Measurements from ENCODE around the gene MTMR6. TPM values are rescaled to one million over a fixed set of nuclear protein-coding genes. Genes with fewer than 3 reads are reported as not detected.

The MTMR6 gene
- total and polyA plus RNA-seq, 8 donors, result 16.3 to 23.6 (median 20.8) TPM

GRCh38 chr13:25302121-25302520 is 14.8 kb upstream of the MTMR6 start:
- intact Hi-C loops (cut with DNase I), result no loop called here
- ATAC-seq (no peak), DNase-seq (peak in 1 of 4 donors; percentile 14)

GRCh38 chr13:25301347-25302113 is 14.2 kb upstream of the MTMR6 start, which contains the start of gene NUP58:
TSS of gene NUP58 (plus strand) at chr13:25301625. CDS start at chr13:25301774, 149 bp downstream.
- intact Hi-C loops (cut with DNase I), result no loop called here
- H3K36me3 ChIP-seq, result no peaks in the 10 kb centered on the region
- peak within 1 kb of the TSS; percentile 73 to 75 for H3K4me3 ChIP-seq
- peak within 1 kb of the TSS; percentile 88 to 92 for H3K27ac ChIP-seq
- peak; percentile 94 to 98 (median 97) for DNase-seq
- TF ChIP-seq CTCF (IDR thresholded peaks at IDR 0.05), result no peak
- peaks cover 0 to 14% of the 10 kb centered on the region in 2 donors for H3K27me3 ChIP-seq
- H3K9me3 ChIP-seq, result no peaks in the 10 kb centered on the region
- peaks cover 14 to 46% of the 10 kb centered on the region in 2 donors for H3K4me1 ChIP-seq
- ATAC-seq, result peak; percentile 99

More at GRCh38 chr13:25302121-25302520, 14.8 kb upstream of the MTMR6 start:
- H3K4me1 ChIP-seq, result peaks cover 14 to 49% of the 10 kb centered on the region in 2 donors
- peak overlapping the region; percentile 73 to 75 for H3K4me3 ChIP-seq
- H3K9me3 ChIP-seq, result no peaks in the 10 kb centered on the region
- H3K36me3 ChIP-seq, result no peaks in the 10 kb centered on the region
- no peak for TF ChIP-seq CTCF (IDR thresholded peaks at IDR 0.05)
- H3K27ac ChIP-seq, result peak overlapping the region; percentile 88 to 92
- peaks cover 0 to 8% of the 10 kb centered on the region in 2 donors for H3K27me3 ChIP-seq

- DNase-seq (peak in 2 of 4 donors; percentile 38 to 80), ATAC-seq (peak; percentile 34)
- intact Hi-C loops (cut with DNase I), result no loop called here
- peak overlapping the region; percentile 73 to 75 for H3K4me3 ChIP-seq
- peaks cover 10 to 39% of the 10 kb centered on the region in 2 donors for H3K4me1 ChIP-seq
- no peaks in the 10 kb centered on the region for H3K36me3 ChIP-seq
- H3K27me3 ChIP-seq, result peaks cover 0 to 20% of the 10 kb centered on the region in 2 donors
- no peak for TF ChIP-seq CTCF (IDR thresholded peaks at IDR 0.05)
- H3K9me3 ChIP-seq, result no peaks in the 10 kb centered on the region
- peak overlapping the region; percentile 88 to 92 for H3K27ac ChIP-seq
Measured at GRCh38 chr13:25300861-25301346, 13.6 kb upstream of the MTMR6 start.

- Histone ChIP-seq H3K27me3 (peaks cover 0 to 37% of the 10 kb centered on the region in 2 donors), H3K36me3 (no peaks in the 10 kb centered on the region), H3K4me3 (no peak overlapping the region), H3K27ac (no peak overlapping the region), H3K9me3 (no peaks in the 10 kb centered on the region), H3K4me1 (peaks cover 0 to 4% of the 10 kb centered on the region in 2 donors)
- ATAC-seq (no peak), DNase-seq (no peak)
- TF ChIP-seq CTCF (IDR thresholded peaks at IDR 0.05), result no peak
- intact Hi-C loops (cut with DNase I), result no loop called here
Measured at GRCh38 chr13:25295701-25296100, 8.4 kb upstream of the MTMR6 start.

- Histone ChIP-seq H3K4me1 (no peaks in the 10 kb centered on the region), H3K36me3 (no peaks in the 10 kb centered on the region), H3K9me3 (no peaks in the 10 kb centered on the region), H3K27me3 (peaks cover 0 to 42% of the 10 kb centered on the region in 2 donors), H3K27ac (no peak overlapping the region), H3K4me3 (no peak overlapping the region)
- DNase-seq (no peak), ATAC-seq (no peak)
- intact Hi-C loops (cut with DNase I), result no loop called here
- TF ChIP-seq CTCF (IDR thresholded peaks at IDR 0.05), result no peak
Measured at GRCh38 chr13:25295228-25295627, 7.9 kb upstream of the MTMR6 start.

All from left lung (tissue), 10 donors.